ENCODE measurements around the gene C10orf143. TPM values are rescaled to one million over a fixed set of nuclear protein-coding genes. Genes with fewer than 3 reads are reported as not detected.
A peak's percentile ranks its signal among the peaks of the same experiment; 100 is the strongest.

The C10orf143 gene
- total RNA-seq, 1 donor from 2014 or later: 1.6 TPM

DNA sequence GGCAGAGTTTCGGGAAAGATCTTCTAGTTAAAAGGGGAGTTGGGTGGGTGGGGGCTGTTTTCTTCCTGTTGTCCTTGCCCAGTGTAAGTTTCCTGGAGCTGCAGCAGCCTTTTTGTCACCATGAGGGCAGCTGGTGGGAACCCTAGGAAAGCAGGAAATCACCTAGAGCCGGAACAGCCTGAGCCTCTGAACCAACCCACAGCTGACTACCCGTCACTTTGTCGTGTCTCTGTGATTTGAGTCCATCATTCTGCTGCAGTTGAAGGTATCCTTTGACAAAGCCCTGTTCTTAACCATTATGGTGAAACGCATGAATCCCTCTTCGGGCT, 1.2 kb upstream of the C10orf143 start:
- Histone ChIP-seq H3K4me1 (no peaks in the 10 kb centered on the region), H3K9ac (no peak overlapping the region), H3K9me3 (ENCODE audit: low read depth) (no peaks in the 10 kb centered on the region), H3K4me2 (peak overlapping the region; percentile 91), H3F3A (ENCODE audit: low read depth) (peaks cover 7% of the 10 kb centered on the region), H3K79me2 (ENCODE audit: low read depth) (peaks cover 18% of the 10 kb centered on the region), H3K4me3 (peak overlapping the region; percentile 59), H4K20me1 (ENCODE audit: low read depth) (no peaks in the 10 kb centered on the region), H2AFZ (replicated peaks) (no peak overlapping the region), H3K27ac (no peak overlapping the region), H3K27me3 (peaks cover 4% of the 10 kb centered on the region), H3K36me3 (peaks cover 3% of the 10 kb centered on the region)
- H3K27ac Mint-ChIP-seq: no peak overlapping the region
- DNase-seq (ENCODE audit: low spot score): no peak
- TF ChIP-seq, protein P1, sequence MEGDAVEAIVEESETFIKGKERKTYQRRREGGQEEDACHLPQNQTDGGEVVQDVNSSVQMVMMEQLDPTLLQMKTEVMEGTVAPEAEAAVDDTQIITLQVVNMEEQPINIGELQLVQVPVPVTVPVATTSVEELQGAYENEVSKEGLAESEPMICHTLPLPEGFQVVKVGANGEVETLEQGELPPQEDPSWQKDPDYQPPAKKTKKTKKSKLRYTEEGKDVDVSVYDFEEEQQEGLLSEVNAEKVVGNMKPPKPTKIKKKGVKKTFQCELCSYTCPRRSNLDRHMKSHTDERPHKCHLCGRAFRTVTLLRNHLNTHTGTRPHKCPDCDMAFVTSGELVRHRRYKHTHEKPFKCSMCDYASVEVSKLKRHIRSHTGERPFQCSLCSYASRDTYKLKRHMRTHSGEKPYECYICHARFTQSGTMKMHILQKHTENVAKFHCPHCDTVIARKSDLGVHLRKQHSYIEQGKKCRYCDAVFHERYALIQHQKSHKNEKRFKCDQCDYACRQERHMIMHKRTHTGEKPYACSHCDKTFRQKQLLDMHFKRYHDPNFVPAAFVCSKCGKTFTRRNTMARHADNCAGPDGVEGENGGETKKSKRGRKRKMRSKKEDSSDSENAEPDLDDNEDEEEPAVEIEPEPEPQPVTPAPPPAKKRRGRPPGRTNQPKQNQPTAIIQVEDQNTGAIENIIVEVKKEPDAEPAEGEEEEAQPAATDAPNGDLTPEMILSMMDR (IDR thresholded peaks at IDR 0.05): no peak
- TF ChIP-seq EZH2 (IDR thresholded peaks at IDR 0.05) (no peak), EZH2phosphoT487 (IDR thresholded peaks at IDR 0.05) (no peak)
- peak overlapping the region; percentile 98 for H3K4me3 Mint-ChIP-seq
- H3K4me1 Mint-ChIP-seq: peaks cover 14% of the 10 kb centered on the region
- H3K27me3 Mint-ChIP-seq (ENCODE audit: insufficient read depth, low read depth): peaks cover 4% of the 10 kb centered on the region
- H3K9me3 Mint-ChIP-seq: peaks cover 8% of the 10 kb centered on the region
- H3K36me3 Mint-ChIP-seq: peaks cover 2% of the 10 kb centered on the region

GRCh38 chr10:130111113-130111851, 652 bp upstream of the C10orf143 start:
- H3K36me3 ChIP-seq: peaks cover 3% of the 10 kb centered on the region
- Mint-ChIP-seq H3K36me3 (peaks cover 2% of the 10 kb centered on the region), H3K4me3 (peak overlapping the region; percentile 98), H3K27me3 (ENCODE audit: insufficient read depth, low read depth) (peaks cover 4% of the 10 kb centered on the region), H3K9me3 (peaks cover 6% of the 10 kb centered on the region), H3K4me1 (peaks cover 14% of the 10 kb centered on the region), H3K27ac (peak overlapping the region; percentile 97)
- peak overlapping the region; percentile 87 for H2AFZ ChIP-seq (replicated peaks)
- H3K9ac ChIP-seq: no peak overlapping the region
- H3K27me3 ChIP-seq: peaks cover 8% of the 10 kb centered on the region
- H3K9me3 ChIP-seq (ENCODE audit: low read depth): no peaks in the 10 kb centered on the region
- peaks cover 7% of the 10 kb centered on the region for H3F3A ChIP-seq (ENCODE audit: low read depth)
- H3K27ac ChIP-seq: no peak overlapping the region
- no peaks in the 10 kb centered on the region for H4K20me1 ChIP-seq (ENCODE audit: low read depth)
- peak overlapping the region; percentile 59 for H3K4me3 ChIP-seq
- DNase-seq (ENCODE audit: low spot score): peak; percentile 98
- H3K4me1 ChIP-seq: no peaks in the 10 kb centered on the region
- peak overlapping the region; percentile 91 for H3K4me2 ChIP-seq
- TF ChIP-seq EZH2phosphoT487 (IDR thresholded peaks at IDR 0.05): no peak
- TF ChIP-seq, protein P1 (IDR thresholded peaks at IDR 0.05): no peak
- no peak for TF ChIP-seq EZH2 (IDR thresholded peaks at IDR 0.05)
- H3K79me2 ChIP-seq (ENCODE audit: low read depth): peaks cover 18% of the 10 kb centered on the region

DNA sequence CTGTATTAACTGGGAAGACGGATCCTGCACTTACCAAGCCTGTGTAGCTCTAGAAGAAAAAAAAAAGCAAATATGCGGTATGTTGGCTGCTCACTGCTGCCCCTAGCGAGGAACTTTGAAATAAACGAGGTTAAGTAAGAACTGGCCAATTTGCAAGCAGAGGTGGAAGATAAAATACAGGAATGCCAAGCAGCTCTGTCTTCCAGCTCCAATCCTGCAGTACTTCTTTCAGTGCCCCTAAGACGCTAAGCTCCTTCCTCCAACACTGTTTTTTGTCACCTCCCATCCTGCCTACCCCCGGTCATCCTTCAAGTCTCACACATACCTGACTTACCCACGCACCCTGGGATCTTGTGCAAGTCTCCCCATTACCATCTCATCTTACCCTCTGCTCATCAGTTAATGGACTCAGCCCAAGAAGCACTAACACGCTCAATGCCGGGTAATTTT, 809 bp downstream of the C10orf143 start:
- H3K27ac Mint-ChIP-seq: peak overlapping the region; percentile 82
- H3K36me3 ChIP-seq: peaks cover 3% of the 10 kb centered on the region
- H3K27ac ChIP-seq: no peak overlapping the region
- DNase-seq (ENCODE audit: low spot score): peak; percentile 85
- H3K9ac ChIP-seq: peak overlapping the region; percentile 16
- H3K4me3 Mint-ChIP-seq: peak overlapping the region; percentile 98
- H3K9me3 Mint-ChIP-seq: peaks cover 2% of the 10 kb centered on the region
- peak overlapping the region; percentile 91 for H3K4me2 ChIP-seq
- H3K27me3 ChIP-seq: peaks cover 8% of the 10 kb centered on the region
- no peaks in the 10 kb centered on the region for H4K20me1 ChIP-seq (ENCODE audit: low read depth)
- H3K79me2 ChIP-seq (ENCODE audit: low read depth): peaks cover 18% of the 10 kb centered on the region
- H3K9me3 ChIP-seq (ENCODE audit: low read depth): no peaks in the 10 kb centered on the region
- H3K27me3 Mint-ChIP-seq (ENCODE audit: insufficient read depth, low read depth): peaks cover 6% of the 10 kb centered on the region
- peaks cover 17% of the 10 kb centered on the region for H3K4me1 Mint-ChIP-seq
- H3K4me1 ChIP-seq: no peaks in the 10 kb centered on the region
- peaks cover 2% of the 10 kb centered on the region for H3K36me3 Mint-ChIP-seq
- H2AFZ ChIP-seq (replicated peaks): peak overlapping the region; percentile 87
- H3F3A ChIP-seq (ENCODE audit: low read depth): peaks cover 9% of the 10 kb centered on the region
- peak overlapping the region; percentile 59 for H3K4me3 ChIP-seq
- TF ChIP-seq, protein P1 (IDR thresholded peaks at IDR 0.05): peak; percentile 78
- no peak for TF ChIP-seq EZH2phosphoT487 (IDR thresholded peaks at IDR 0.05)
- TF ChIP-seq EZH2 (IDR thresholded peaks at IDR 0.05): no peak
